ENCODE results near the gene PLIN4.

The PLIN4 gene

DNA sequence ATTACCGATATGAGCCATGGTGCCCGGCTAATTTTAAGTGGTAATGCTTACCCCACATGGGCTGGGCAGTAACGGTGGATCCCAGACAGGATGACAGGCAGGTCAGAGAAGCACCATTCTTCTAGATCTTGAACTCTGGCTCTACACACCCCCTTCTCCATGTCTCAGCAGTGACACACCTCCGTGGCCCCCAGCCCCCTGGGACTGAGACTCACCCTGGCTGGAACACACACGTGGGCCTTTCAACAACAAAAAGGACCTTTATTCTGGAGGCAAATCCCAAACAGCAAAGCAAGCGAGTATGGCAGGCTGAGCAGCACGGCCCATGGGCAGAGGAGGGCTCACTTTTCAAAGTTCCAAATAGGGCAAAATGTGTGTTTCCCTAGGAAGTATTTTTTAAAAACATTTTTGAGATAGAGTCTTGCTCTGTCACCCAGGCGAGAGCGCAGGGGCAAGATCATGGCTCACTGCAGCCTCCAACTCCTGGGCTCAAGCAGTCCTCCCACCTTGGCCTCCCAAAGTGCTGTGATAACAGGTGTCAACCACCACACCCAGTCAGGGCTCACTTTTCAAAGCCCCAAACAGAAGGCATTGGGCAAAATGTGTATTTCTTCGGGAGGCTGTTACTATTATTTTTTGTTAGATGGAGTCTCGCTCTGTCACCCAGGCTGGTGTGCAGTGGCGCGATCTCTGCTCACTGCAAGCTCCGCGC, 4.2 kb upstream of the PLIN4 start:
- no peak for ATAC-seq
- TF ChIP-seq ZNF8 (CRISPR knock-in tag; IDR thresholded peaks at IDR 0.05) (no peak), ZNF565 (CRISPR knock-in tag; conservative IDR thresholded peaks at IDR 0.05; ENCODE audit: low read depth) (no peak), ZNF70 (CRISPR knock-in tag; IDR thresholded peaks at IDR 0.05) (no peak), ZC3H10 (CRISPR knock-in tag; IDR thresholded peaks at IDR 0.05) (no peak), TOX (CRISPR knock-in tag; IDR thresholded peaks at IDR 0.05; ENCODE audit: borderline replicate concordance) (no peak), ISL1 (CRISPR knock-in tag; IDR thresholded peaks at IDR 0.05) (no peak)
- TF ChIP-seq, protein P1, sequence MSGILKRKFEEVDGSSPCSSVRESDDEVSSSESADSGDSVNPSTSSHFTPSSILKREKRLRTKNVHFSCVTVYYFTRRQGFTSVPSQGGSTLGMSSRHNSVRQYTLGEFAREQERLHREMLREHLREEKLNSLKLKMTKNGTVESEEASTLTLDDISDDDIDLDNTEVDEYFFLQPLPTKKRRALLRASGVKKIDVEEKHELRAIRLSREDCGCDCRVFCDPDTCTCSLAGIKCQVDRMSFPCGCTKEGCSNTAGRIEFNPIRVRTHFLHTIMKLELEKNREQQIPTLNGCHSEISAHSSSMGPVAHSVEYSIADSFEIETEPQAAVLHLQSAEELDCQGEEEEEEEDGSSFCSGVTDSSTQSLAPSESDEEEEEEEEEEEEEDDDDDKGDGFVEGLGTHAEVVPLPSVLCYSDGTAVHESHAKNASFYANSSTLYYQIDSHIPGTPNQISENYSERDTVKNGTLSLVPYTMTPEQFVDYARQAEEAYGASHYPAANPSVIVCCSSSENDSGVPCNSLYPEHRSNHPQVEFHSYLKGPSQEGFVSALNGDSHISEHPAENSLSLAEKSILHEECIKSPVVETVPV (CRISPR knock-in tag; IDR thresholded peaks at IDR 0.05) = no peak
- TF ChIP-seq, protein P2, sequence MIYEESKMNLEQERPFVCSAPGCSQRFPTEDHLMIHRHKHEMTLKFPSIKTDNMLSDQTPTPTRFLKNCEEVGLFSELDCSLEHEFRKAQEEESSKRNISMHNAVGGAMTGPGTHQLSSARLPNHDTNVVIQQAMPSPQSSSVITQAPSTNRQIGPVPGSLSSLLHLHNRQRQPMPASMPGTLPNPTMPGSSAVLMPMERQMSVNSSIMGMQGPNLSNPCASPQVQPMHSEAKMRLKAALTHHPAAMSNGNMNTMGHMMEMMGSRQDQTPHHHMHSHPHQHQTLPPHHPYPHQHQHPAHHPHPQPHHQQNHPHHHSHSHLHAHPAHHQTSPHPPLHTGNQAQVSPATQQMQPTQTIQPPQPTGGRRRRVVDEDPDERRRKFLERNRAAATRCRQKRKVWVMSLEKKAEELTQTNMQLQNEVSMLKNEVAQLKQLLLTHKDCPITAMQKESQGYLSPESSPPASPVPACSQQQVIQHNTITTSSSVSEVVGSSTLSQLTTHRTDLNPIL (CRISPR knock-in tag; IDR thresholded peaks at IDR 0.05; ENCODE audit: low read depth) = no peak

DNA sequence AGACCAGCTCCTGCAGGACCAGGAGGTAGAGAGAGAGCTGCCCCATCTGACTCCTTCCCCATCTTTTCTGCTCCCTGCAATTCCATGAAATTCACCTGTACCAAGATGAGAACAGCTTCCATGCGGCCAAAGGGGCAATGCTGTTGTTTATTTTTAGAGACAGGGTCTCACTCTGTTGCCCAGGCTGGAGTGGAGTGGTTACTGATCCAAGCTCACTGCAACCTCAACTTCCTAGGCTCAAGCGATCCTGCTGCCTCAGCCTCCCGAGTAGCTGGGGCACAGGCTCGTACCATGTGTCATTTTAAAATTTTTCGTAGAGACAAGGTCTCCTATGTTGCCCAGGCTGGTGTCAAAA, 3.6 kb upstream of the PLIN4 start:
- TF ChIP-seq ZNF70 (CRISPR knock-in tag; IDR thresholded peaks at IDR 0.05) (no peak), ZNF565 (CRISPR knock-in tag; conservative IDR thresholded peaks at IDR 0.05; ENCODE audit: low read depth) (no peak), ZNF8 (CRISPR knock-in tag; IDR thresholded peaks at IDR 0.05) (no peak), ZC3H10 (CRISPR knock-in tag; IDR thresholded peaks at IDR 0.05) (no peak), PPARA (CRISPR knock-in tag; IDR thresholded peaks at IDR 0.05; ENCODE audit: borderline replicate concordance) (no peak), TOX (CRISPR knock-in tag; IDR thresholded peaks at IDR 0.05; ENCODE audit: borderline replicate concordance) (no peak), BACH2 (CRISPR knock-in tag; IDR thresholded peaks at IDR 0.05; ENCODE audit: borderline replicate concordance) (no peak), SNAI2 (CRISPR knock-in tag; IDR thresholded peaks at IDR 0.05) (no peak), RARB (CRISPR knock-in tag; IDR thresholded peaks at IDR 0.05) (no peak), ZFP30 (CRISPR knock-in tag; IDR thresholded peaks at IDR 0.05) (no peak)
- TF ChIP-seq, protein P3, sequence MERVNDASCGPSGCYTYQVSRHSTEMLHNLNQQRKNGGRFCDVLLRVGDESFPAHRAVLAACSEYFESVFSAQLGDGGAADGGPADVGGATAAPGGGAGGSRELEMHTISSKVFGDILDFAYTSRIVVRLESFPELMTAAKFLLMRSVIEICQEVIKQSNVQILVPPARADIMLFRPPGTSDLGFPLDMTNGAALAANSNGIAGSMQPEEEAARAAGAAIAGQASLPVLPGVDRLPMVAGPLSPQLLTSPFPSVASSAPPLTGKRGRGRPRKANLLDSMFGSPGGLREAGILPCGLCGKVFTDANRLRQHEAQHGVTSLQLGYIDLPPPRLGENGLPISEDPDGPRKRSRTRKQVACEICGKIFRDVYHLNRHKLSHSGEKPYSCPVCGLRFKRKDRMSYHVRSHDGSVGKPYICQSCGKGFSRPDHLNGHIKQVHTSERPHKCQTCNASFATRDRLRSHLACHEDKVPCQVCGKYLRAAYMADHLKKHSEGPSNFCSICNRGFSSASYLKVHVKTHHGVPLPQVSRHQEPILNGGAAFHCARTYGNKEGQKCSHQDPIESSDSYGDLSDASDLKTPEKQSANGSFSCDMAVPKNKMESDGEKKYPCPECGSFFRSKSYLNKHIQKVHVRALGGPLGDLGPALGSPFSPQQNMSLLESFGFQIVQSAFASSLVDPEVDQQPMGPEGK (CRISPR knock-in tag; IDR thresholded peaks at IDR 0.05; ENCODE audit: borderline replicate concordance) = no peak
- TF ChIP-seq, protein P4, sequence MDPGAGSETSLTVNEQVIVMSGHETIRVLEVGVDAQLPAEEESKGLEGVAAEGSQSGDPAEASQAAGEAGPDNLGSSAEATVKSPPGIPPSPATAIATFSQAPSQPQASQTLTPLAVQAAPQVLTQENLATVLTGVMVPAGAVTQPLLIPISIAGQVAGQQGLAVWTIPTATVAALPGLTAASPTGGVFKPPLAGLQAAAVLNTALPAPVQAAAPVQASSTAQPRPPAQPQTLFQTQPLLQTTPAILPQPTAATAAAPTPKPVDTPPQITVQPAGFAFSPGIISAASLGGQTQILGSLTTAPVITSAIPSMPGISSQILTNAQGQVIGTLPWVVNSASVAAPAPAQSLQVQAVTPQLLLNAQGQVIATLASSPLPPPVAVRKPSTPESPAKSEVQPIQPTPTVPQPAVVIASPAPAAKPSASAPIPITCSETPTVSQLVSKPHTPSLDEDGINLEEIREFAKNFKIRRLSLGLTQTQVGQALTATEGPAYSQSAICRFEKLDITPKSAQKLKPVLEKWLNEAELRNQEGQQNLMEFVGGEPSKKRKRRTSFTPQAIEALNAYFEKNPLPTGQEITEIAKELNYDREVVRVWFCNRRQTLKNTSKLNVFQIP (CRISPR knock-in tag; IDR thresholded peaks at IDR 0.05; ENCODE audit: borderline replicate concordance, low read depth) = no peak
- TF ChIP-seq, protein P5, sequence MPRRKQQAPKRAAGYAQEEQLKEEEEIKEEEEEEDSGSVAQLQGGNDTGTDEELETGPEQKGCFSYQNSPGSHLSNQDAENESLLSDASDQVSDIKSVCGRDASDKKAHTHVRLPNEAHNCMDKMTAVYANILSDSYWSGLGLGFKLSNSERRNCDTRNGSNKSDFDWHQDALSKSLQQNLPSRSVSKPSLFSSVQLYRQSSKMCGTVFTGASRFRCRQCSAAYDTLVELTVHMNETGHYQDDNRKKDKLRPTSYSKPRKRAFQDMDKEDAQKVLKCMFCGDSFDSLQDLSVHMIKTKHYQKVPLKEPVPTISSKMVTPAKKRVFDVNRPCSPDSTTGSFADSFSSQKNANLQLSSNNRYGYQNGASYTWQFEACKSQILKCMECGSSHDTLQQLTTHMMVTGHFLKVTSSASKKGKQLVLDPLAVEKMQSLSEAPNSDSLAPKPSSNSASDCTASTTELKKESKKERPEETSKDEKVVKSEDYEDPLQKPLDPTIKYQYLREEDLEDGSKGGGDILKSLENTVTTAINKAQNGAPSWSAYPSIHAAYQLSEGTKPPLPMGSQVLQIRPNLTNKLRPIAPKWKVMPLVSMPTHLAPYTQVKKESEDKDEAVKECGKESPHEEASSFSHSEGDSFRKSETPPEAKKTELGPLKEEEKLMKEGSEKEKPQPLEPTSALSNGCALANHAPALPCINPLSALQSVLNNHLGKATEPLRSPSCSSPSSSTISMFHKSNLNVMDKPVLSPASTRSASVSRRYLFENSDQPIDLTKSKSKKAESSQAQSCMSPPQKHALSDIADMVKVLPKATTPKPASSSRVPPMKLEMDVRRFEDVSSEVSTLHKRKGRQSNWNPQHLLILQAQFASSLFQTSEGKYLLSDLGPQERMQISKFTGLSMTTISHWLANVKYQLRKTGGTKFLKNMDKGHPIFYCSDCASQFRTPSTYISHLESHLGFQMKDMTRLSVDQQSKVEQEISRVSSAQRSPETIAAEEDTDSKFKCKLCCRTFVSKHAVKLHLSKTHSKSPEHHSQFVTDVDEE (CRISPR knock-in tag; IDR thresholded peaks at IDR 0.05) = no peak

DNA sequence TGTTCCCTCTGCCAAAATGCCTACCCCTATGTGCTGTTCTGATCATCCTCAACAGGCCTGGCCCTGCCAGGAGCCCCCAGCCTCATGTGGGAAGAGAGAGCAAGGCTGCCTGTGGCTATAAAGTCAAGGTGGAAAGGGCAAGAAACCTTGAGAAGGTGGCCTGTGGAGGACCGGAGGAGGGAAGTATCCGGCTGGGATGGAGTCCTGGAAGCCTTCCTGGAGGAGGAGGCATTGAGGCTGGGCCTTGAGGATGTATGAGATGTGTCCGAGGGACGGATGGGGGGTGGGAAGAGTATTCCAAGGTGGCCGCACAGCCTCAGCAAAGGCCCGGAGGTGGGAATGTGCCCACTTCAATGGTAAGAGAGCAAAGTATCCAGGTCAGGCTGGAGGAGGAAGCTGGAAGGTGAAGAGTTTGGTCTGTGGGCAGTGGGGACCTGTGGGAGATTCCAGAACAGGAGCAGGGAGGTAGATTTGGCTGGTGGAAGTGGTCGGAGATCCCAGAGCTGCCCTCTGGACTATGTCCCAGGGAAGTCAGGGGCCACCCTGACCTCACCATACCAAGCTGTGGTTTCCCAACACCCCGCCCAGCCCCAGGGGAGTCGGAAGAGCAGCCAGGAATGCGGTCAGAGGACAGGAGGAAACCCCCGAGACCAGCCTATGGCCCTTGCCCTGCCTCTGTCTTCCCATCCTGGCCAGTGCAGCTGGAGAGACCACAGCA, 3.0 kb upstream of the PLIN4 start:
- ATAC-seq = no peak
- no peak for TF ChIP-seq CSDC2 (CRISPR knock-in tag; IDR thresholded peaks at IDR 0.05)
- TF ChIP-seq GLIS3 (CRISPR knock-in tag; IDR thresholded peaks at IDR 0.05) = no peak
- TF ChIP-seq, protein P5 (CRISPR knock-in tag; IDR thresholded peaks at IDR 0.05) = no peak
- no peak for TF ChIP-seq ZNF70 (CRISPR knock-in tag; IDR thresholded peaks at IDR 0.05)
- TF ChIP-seq ESRRG (CRISPR knock-in tag; IDR thresholded peaks at IDR 0.05) = no peak
- no peak for TF ChIP-seq SNAI2 (CRISPR knock-in tag; IDR thresholded peaks at IDR 0.05)
- no peak for TF ChIP-seq TCF4 (CRISPR knock-in tag; IDR thresholded peaks at IDR 0.05; ENCODE audit: borderline replicate concordance)
- TF ChIP-seq ZFP30 (CRISPR knock-in tag; IDR thresholded peaks at IDR 0.05) = no peak
- TF ChIP-seq, protein P2 (CRISPR knock-in tag; IDR thresholded peaks at IDR 0.05; ENCODE audit: low read depth) = no peak
- TF ChIP-seq ZNF565 (CRISPR knock-in tag; conservative IDR thresholded peaks at IDR 0.05; ENCODE audit: low read depth) = no peak
- no peak for TF ChIP-seq TOX (CRISPR knock-in tag; IDR thresholded peaks at IDR 0.05; ENCODE audit: borderline replicate concordance)
- TF ChIP-seq OSR1 (CRISPR knock-in tag; IDR thresholded peaks at IDR 0.05) = no peak
- no peak for TF ChIP-seq ZFP3 (CRISPR knock-in tag; IDR thresholded peaks at IDR 0.05)

More for the DNA sequence above, 3.6 kb upstream of the PLIN4 start:
- ATAC-seq = no peak
